Lung (tissue), 12 donors: Measurements from ENCODE around the gene EHMT1. TPM values are rescaled to one million over a fixed set of nuclear protein-coding genes. Genes with fewer than 3 reads are reported as not detected.

Experiments used
- ATAC-seq: fragments of 200-7000 bp; cut with Tn5 transposase; one replicate; pipeline ENCODE4 v1.9.1; 2020; ENCODE audit warnings: moderate number of reproducible peaks; ENCODE audit not compliant: insufficient read depth, low FRiP score
- DNase-seq, 3 donors: peaks; one replicate each; pipeline ENCODE4 v3.0.0-alpha.2; 2013 to 2017
- H3K27ac ChIP-seq, 2 donors: one replicate each; pipeline ENCODE4 v1.5.1; 2013; ENCODE audit warnings: mild to moderate bottlenecking in 2 of 2, moderate library complexity in 2 of 2, control low read depth in 1 of 2, inconsistent platforms in 1 of 2, low read depth in 1 of 2, low read length in 1 of 2
- H3K27me3 ChIP-seq, 3 donors: one replicate each; pipeline ENCODE4 v1.5.1; 2013; ENCODE audit warnings: low read length in 2 of 3; ENCODE audit not compliant: control insufficient read depth in 3 of 3, insufficient read depth in 3 of 3
- H3K36me3 ChIP-seq, 4 donors: one replicate each; pipeline ENCODE4 v1.5.1; 2013; ENCODE audit warnings: low read length in 4 of 4, mild to moderate bottlenecking in 1 of 4, moderate library complexity in 1 of 4; ENCODE audit not compliant: control insufficient read depth in 4 of 4, insufficient read depth in 4 of 4
- H3K4me1 ChIP-seq, 5 donors: one replicate each; pipeline ENCODE4 v1.5.1; 2013; ENCODE audit warnings: low read length in 5 of 5, mild to moderate bottlenecking in 2 of 5, moderate library complexity in 1 of 5; ENCODE audit not compliant: control insufficient read depth in 5 of 5, insufficient read depth in 5 of 5
- H3K4me3 ChIP-seq: one replicate; pipeline ENCODE4 v1.5.1; 2013; ENCODE audit warnings: mild to moderate bottlenecking, control low read depth, moderate library complexity
- H3K9ac ChIP-seq, 2 donors: one replicate each; pipeline ENCODE4 v1.5.1; 2013; ENCODE audit warnings: low read length in 2 of 2, control low read depth in 1 of 2; ENCODE audit not compliant: insufficient read depth in 1 of 2
- H3K9me3 ChIP-seq, 4 donors: one replicate each; pipeline ENCODE4 v1.5.1; 2013; ENCODE audit warnings: low read length in 3 of 4, mild to moderate bottlenecking in 1 of 4, moderate library complexity in 1 of 4; ENCODE audit not compliant: control insufficient read depth in 4 of 4, insufficient read depth in 3 of 4
- CTCF ChIP-seq: IDR thresholded peaks from 2 replicates; pipeline ENCODE4 v1.5.1; 2012; ENCODE audit warnings: mild to moderate bottlenecking; ENCODE audit errors: control extremely low read depth, extremely low read depth
- WGBS, 2 donors: extraction: QIAGEN DNeasy Blood & Tissue Kit; methylation state at CpG; one replicate each; pipeline ENCODE4 v1.1.7; 2013; 5-methylcytosine and 5-hydroxymethylcytosine counted together
- polyA plus RNA-seq, 2 donors: library from polyadenylated mRNA; stranded (reverse); fragments of 200-250 nt; gene quantifications; one replicate each; pipeline ENCODE4 v1.2.1, GENCODE V29; 2013
- total RNA-seq, 2 donors: library from RNA; depleted of rRNA in 1 of 2; stranded (reverse); fragments of >200 nt in 1 of 2; gene quantifications; one replicate each; pipeline ENCODE4 v1.2.1, GENCODE V29; 2014 to 2021
- donor health status: control.
- donor health status: control.
- donor health status: Bipolar disorder and iron deficiency.
- donor health status: healthy.
- donor health status: DM: yes; HTN: yes; CAD: no.

EHMT1 gene
- total and polyA plus RNA-seq, 4 donors: 32.2 to 91.5 (median 58.1) TPM

GRCh38 chr9:137772281-137772873, 153.6 kb downstream of the EHMT1 start:
- WGBS, 2 donors: 91 to 96% methylated on average over 12 of the region's 12 CpGs
- Histone ChIP-seq H3K9me3 (peaks cover 0 to 4% (median under 1%) of the 10 kb centered on the region in 4 donors), H3K36me3 (peaks cover 13 to 37% (median 22%) of the 10 kb centered on the region in 4 donors), H3K4me1 (no peaks in the 10 kb centered on the region), H3K9ac (no peak overlapping the region), H3K27ac (no peak overlapping the region), H3K27me3 (no peaks in the 10 kb centered on the region), H3K4me3 (no peak overlapping the region)
- DNase-seq: no peak
- TF ChIP-seq CTCF: no peak
- ATAC-seq: no peak

- H3K4me1 ChIP-seq: no peaks in the 10 kb centered on the region
- no peak overlapping the region for H3K27ac ChIP-seq
- peaks cover 14 to 56% (median 19%) of the 10 kb centered on the region in 4 donors for H3K36me3 ChIP-seq
- no peaks in the 10 kb centered on the region for H3K27me3 ChIP-seq
- H3K9me3 ChIP-seq: peaks cover 0 to 4% (median under 1%) of the 10 kb centered on the region in 4 donors
- H3K9ac ChIP-seq: no peak overlapping the region
- 96 to 97% methylated on average over 24 of the region's 24 CpGs for WGBS, 2 donors
- DNase-seq: no peak
- no peak for ATAC-seq
- no peak for TF ChIP-seq CTCF
- H3K4me3 ChIP-seq: no peak overlapping the region
These were observed 156.1 kb downstream of the EHMT1 start for GRCh38 chr9:137774775-137775386.

- H3K4me3 ChIP-seq: no peak overlapping the region
- H3K27ac ChIP-seq: no peak overlapping the region
- no peaks in the 10 kb centered on the region for H3K9me3 ChIP-seq
- H3K27me3 ChIP-seq: no peaks in the 10 kb centered on the region
- H3K4me1 ChIP-seq: no peaks in the 10 kb centered on the region
- DNase-seq: no peak
- no peak overlapping the region for H3K9ac ChIP-seq
- H3K36me3 ChIP-seq: peaks cover 4 to 50% (median 17%) of the 10 kb centered on the region in 4 donors
- WGBS, 2 donors: 95% methylated on average over 22 of the region's 22 CpGs
- ATAC-seq: no peak
- TF ChIP-seq CTCF: no peak
These were observed 157.6 kb downstream of the EHMT1 start for GRCh38 chr9:137776306-137776995.
